Neutrophil (primary cell): ENCODE measurements around the gene SNX24.

ENCODE experiments used
- H3K27ac ChIP-seq: fragments of 200-600 bp; sonication (generic); 2 replicates; pipeline ENCODE4 v1.5.1; 2016; ENCODE audit warnings: mild to moderate bottlenecking, moderate library complexity
- H3K27me3 ChIP-seq: fragments of 200-600 bp; sonication (generic); 2 replicates; pipeline ENCODE4 v1.6.0; 2016; ENCODE audit warnings: mild to moderate bottlenecking
- H3K36me3 ChIP-seq: fragments of 200-600 bp; sonication (generic); 2 replicates; pipeline ENCODE4 v1.5.1; 2017
- H3K4me1 ChIP-seq, 2 experiments: fragments of 200-600 bp in 1 of 2; sonication (generic) in 1 of 2; 1 replicate in 1 of 2; 2 replicates in 1 of 2; pipeline versions ENCODE4 v1.5.1 to v1.6.1; 2013 to 2016; ENCODE audit warnings: low read depth in 1 of 2, low read length in 1 of 2, mild to moderate bottlenecking in 1 of 2, moderate library complexity in 1 of 2; ENCODE audit not compliant: control insufficient read depth in 1 of 2, insufficient read depth in 1 of 2
- H3K4me3 ChIP-seq, 2 experiments: fragments of 200-600 bp in 1 of 2; sonication (generic) in 1 of 2; 1 replicate in 1 of 2; 2 replicates in 1 of 2; pipeline ENCODE4 v1.5.1; 2013 to 2016; ENCODE audit warnings: low read depth in 1 of 2, low read length in 1 of 2, mild to moderate bottlenecking in 1 of 2, moderate library complexity in 1 of 2
- H3K9me3 ChIP-seq: fragments of 200-600 bp; sonication (generic); 2 replicates; pipeline ENCODE4 v1.5.1; 2016
- CTCF ChIP-seq: fragments of 200-600 bp; sonication (generic); IDR thresholded peaks from 2 replicates; pipeline ENCODE4 v1.5.1; 2016; ENCODE audit warnings: antibody characterized with exemption

SNX24 gene

DNA sequence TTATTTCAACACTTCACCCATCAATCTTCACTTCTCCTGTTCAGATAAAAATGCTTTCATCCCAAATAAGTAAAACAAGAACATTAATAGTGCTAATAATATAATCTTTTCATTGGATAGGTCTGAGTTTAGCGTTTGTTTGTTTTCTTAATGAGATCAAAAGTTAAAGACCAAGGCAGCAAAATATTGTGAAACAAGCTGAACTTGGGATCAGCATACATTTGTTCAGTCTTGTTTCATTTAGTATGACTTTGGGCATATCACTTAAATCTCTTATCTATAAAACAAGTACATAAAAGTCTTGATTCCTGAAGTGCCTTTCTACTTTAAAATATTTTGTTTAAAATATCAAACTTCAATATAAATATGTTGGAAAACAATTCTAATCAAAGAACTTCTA, 13.4 kb upstream of the SNX24 start:
- no peak overlapping the region for H3K27ac ChIP-seq
- no peak overlapping the region for H3K4me3 ChIP-seq
- no peaks in the 10 kb centered on the region for H3K4me1 ChIP-seq
- H3K36me3 ChIP-seq: peaks cover 35% of the 10 kb centered on the region
- no peaks in the 10 kb centered on the region for H3K9me3 ChIP-seq
- no peak for TF ChIP-seq CTCF
- no peaks in the 10 kb centered on the region for H3K27me3 ChIP-seq

GRCh38 chr5:122835681-122836080, 9.7 kb upstream of the SNX24 start:
- H3K4me3 ChIP-seq: no peak overlapping the region
- no peaks in the 10 kb centered on the region for H3K36me3 ChIP-seq
- H3K27ac ChIP-seq: no peak overlapping the region
- no peaks in the 10 kb centered on the region for H3K4me1 ChIP-seq
- no peaks in the 10 kb centered on the region for H3K9me3 ChIP-seq
- no peaks in the 10 kb centered on the region for H3K27me3 ChIP-seq
- no peak for TF ChIP-seq CTCF

- H3K27me3 ChIP-seq: no peaks in the 10 kb centered on the region
- H3K36me3 ChIP-seq: no peaks in the 10 kb centered on the region
- no peak overlapping the region for H3K4me3 ChIP-seq
- no peak for TF ChIP-seq CTCF
- H3K4me1 ChIP-seq: no peaks in the 10 kb centered on the region
- no peak overlapping the region for H3K27ac ChIP-seq
- no peaks in the 10 kb centered on the region for H3K9me3 ChIP-seq
Measured at GRCh38 chr5:122836947-122837346, 8.5 kb upstream of the SNX24 start.

DNA sequence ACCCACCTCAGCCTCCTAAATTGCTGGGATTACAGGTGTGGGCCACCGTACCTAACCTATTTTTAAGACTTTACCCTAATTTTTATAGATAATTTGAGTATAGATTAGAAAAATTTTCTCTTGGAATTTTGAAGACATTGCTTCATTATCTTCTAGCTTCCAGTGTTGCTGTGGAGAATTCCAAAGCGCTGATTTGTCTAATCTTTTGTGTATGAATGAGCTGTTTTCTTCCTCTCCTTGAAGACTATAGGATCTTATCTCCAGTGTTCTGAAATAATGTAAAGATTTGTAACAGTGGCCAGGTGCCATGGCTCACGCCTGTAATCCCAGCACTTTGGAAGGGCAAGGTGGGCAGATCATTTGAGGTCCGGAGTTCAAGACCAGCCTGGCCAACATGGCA, 5.7 kb upstream of the SNX24 start:
- Histone ChIP-seq H3K36me3 (no peaks in the 10 kb centered on the region), H3K9me3 (no peaks in the 10 kb centered on the region), H3K27ac (no peak overlapping the region), H3K4me3 (no peak overlapping the region), H3K4me1 (peaks cover 11 to 12% of the 10 kb centered on the region in 2 experiments), H3K27me3 (peaks cover 16% of the 10 kb centered on the region)
- TF ChIP-seq CTCF: no peak

DNA sequence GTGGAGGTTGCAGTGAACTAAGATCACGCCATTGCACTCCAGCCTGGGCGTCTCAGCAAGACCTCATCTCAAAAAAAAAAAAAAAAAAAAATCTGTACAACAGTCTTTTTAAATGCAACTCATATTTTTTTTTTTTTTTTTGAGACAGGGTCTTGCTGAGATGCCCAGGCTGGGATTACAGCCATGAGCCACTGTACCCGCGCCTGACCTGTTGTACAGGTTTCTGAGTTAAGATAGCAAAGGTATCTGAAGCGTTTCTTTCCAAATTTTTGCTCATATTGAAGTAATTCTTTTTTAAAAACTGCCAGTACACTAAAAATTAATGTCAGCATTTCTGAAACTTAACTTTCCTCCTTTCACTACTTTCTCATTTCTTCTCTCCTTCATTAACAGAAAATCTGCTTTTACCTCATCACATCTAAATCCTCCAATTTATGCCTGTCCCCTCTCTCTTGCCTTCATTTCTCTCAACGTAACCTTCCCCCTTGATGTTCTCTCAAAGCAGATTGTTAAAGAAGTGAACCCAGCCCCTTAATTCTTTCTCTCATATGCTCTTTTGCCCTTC, 3.3 kb upstream of the SNX24 start:
- TF ChIP-seq CTCF: no peak
- Histone ChIP-seq H3K36me3 (no peaks in the 10 kb centered on the region), H3K4me1 (peaks cover 18 to 20% of the 10 kb centered on the region in 2 experiments), H3K4me3 (no peak overlapping the region), H3K27me3 (peaks cover 34% of the 10 kb centered on the region), H3K27ac (no peak overlapping the region), H3K9me3 (no peaks in the 10 kb centered on the region)
